Natural killer cell treated with Interleukin-12 subunit alpha and Interleukin-12 subunit beta and Interleukin-15 and Interleukin-18, amount 100 ng/mL, for 72 hours (primary cell): ENCODE data around the gene SPPL3. TPM values are rescaled to one million over a fixed set of nuclear protein-coding genes. Genes with fewer than 3 reads are reported as not detected.
A peak's percentile ranks its signal among the peaks of the same experiment; 100 is the strongest.

Experiments used
- ATAC-seq, 2 donors: fragments of 150-1000 bp; cut with Tn5 transposase in 1 of 2; sonication (Bioruptor Pico), chemical (Tn5 transposase) in 1 of 2; 2 replicates each; pipeline ENCODE4 v1.10.0; 2021
- DNase-seq: peaks from one replicate; pipeline ENCODE4 v3.0.0; 2022; ENCODE audit warnings: low spot score
- H3K27ac Mint-ChIP-seq, 2 donors: 1 replicate in 1 of 2; 2 replicates in 1 of 2; pipeline ENCODE4 v1.8.0; 2022; ENCODE audit warnings: mixed read lengths in 2 of 2, mild to moderate bottlenecking in 1 of 2, moderate library complexity in 1 of 2
- H3K27me3 Mint-ChIP-seq, 2 donors: 1 replicate in 1 of 2; 2 replicates in 1 of 2; pipeline ENCODE4 v1.8.0; 2022; ENCODE audit warnings: mixed read lengths in 2 of 2
- H3K36me3 Mint-ChIP-seq: one replicate; pipeline ENCODE4 v1.8.0; 2022; ENCODE audit warnings: mixed read lengths
- H3K4me1 Mint-ChIP-seq, 2 donors: 1 replicate in 1 of 2; 2 replicates in 1 of 2; pipeline ENCODE4 v1.8.0; 2022; ENCODE audit warnings: low read depth in 2 of 2, mixed read lengths in 2 of 2, mild to moderate bottlenecking in 1 of 2
- H3K4me3 Mint-ChIP-seq: one replicate; pipeline ENCODE4 v1.8.0; 2022; ENCODE audit warnings: mixed read lengths
- H3K9me3 Mint-ChIP-seq: 2 replicates; pipeline ENCODE4 v1.8.0; 2022; ENCODE audit warnings: mixed read lengths
- total RNA-seq, 2 donors: library from RNA; stranded (reverse); gene quantifications; one replicate each; pipeline ENCODE4 v1.2.3, GENCODE V29; 2022

Gene SPPL3
- total RNA-seq, 2 donors from 2014 or later: 21.6 to 31.6 TPM

DNA sequence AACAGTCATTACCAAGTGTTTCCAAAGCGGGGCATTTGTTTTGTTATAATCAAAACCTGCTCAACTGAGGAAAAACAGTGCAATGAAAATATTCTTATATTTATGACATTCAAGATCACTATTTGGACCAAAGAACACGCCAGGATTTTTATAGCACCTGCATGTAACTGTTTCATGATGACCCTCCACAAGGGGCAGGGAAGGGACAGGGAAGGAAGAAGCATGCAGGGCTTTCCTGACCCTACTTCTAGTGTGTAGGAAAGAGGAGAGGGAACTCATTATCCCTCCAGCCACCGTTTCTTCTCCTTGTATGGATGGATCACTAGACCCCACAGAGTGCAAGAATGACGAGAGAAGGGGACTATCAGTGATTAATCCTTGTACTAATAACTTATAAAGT, 49.4 kb downstream of the SPPL3 start:
- Mint-ChIP-seq H3K4me1 (peaks cover 43 to 48% of the 10 kb centered on the region in 2 donors), H3K27ac (no peak overlapping the region), H3K36me3 (peaks cover 11% of the 10 kb centered on the region), H3K9me3 (no peaks in the 10 kb centered on the region), H3K4me3 (no peak overlapping the region), H3K27me3 (no peaks in the 10 kb centered on the region)
- ATAC-seq: no peak
- DNase-seq: no peak

GRCh38 chr12:120853188-120853587, 51.0 kb downstream of the SPPL3 start:
- no peak overlapping the region for H3K4me3 Mint-ChIP-seq

DNA sequence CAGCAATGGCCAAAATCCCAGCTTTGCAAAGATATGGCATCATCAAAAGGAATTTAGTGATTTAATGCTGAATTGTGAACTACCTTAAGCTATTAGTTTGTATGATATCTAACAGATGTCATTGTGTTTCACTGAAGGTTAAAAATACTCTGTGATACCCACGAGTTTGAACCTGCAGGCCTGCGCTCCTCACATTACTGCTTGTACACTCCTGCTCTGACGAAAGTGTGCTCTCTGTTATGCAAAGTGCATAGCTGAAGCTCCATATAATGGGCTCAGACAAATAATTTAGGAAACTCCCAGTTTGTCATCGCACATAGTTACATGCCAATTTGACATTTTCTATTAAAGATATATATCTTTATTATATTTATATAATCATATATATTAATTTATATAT, 52.2 kb downstream of the SPPL3 start:
- Mint-ChIP-seq H3K27ac (no peak overlapping the region), H3K36me3 (no peaks in the 10 kb centered on the region), H3K4me1 (peaks cover 45 to 51% of the 10 kb centered on the region in 2 donors), H3K9me3 (no peaks in the 10 kb centered on the region), H3K27me3 (no peaks in the 10 kb centered on the region), H3K4me3 (no peak overlapping the region)
- ATAC-seq (no peak), DNase-seq (no peak)

More at GRCh38 chr12:120853188-120853587, 51.0 kb downstream of the SPPL3 start:
- H3K27ac Mint-ChIP-seq: no peak overlapping the region
- no peaks in the 10 kb centered on the region for H3K27me3 Mint-ChIP-seq
- peaks cover 6% of the 10 kb centered on the region for H3K36me3 Mint-ChIP-seq
- H3K9me3 Mint-ChIP-seq: no peaks in the 10 kb centered on the region
- ATAC-seq: no peak
- no peak for DNase-seq
- H3K4me1 Mint-ChIP-seq: peaks cover 44 to 51% of the 10 kb centered on the region in 2 donors

DNA sequence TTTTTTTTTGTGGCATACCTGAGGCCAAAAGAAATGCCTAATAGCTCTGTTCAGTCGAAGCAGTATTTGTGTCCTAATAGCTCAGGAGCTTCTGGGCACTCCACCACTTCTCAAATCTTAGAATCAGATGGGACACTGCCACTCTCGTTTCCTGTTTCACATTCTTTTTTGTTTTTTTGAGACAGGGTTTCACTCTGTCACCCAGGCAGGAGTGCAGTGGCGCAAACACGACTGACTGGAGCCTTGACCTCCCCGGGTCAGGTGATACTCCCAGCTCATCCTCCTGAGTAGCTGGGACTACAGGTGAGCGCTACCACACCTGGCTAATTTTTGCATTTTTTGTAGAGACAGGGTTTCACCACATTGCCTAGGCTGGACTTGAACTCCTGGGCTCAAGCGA, 52.7 kb downstream of the SPPL3 start:
- Mint-ChIP-seq H3K4me3 (no peak overlapping the region), H3K9me3 (no peaks in the 10 kb centered on the region), H3K4me1 (peaks cover 43 to 50% of the 10 kb centered on the region in 2 donors), H3K27ac (no peak overlapping the region), H3K27me3 (no peaks in the 10 kb centered on the region), H3K36me3 (no peaks in the 10 kb centered on the region)
- DNase-seq (no peak), ATAC-seq (peak in 1 of 2 donors; percentile 27)

DNA sequence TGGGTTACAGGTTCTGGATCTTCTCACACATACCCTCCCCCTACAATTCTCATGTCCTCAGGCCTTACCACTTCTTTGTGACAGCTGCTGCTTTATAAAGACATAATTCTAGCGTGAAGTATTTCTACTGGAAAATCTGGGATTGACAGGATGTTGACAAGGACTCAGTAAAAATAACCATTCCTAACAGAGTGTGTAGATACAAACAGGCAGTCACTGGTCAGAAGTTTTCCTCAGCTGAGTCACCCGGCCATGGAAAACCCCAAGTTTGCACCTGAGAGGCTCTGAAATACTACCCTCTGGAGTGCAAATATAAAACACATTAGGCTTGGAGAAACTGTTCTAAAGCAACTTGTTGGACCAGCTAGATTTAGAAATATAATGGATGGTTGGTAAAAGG, 54.4 kb downstream of the SPPL3 start:
- DNase-seq (no peak), ATAC-seq (no peak)
- H3K4me3 Mint-ChIP-seq: no peak overlapping the region
- no peaks in the 10 kb centered on the region for H3K9me3 Mint-ChIP-seq
- H3K4me1 Mint-ChIP-seq: peaks cover 39 to 51% of the 10 kb centered on the region in 2 donors
- no peaks in the 10 kb centered on the region for H3K36me3 Mint-ChIP-seq
- H3K27ac Mint-ChIP-seq: no peak overlapping the region
- no peaks in the 10 kb centered on the region for H3K27me3 Mint-ChIP-seq

GRCh38 chr12:120847814-120848213, 56.3 kb downstream of the SPPL3 start:
- Mint-ChIP-seq H3K4me3 (no peak overlapping the region), H3K4me1 (peaks cover 45 to 57% of the 10 kb centered on the region in 2 donors), H3K27ac (peak overlapping the region in 1 of 2 donors; percentile 69), H3K27me3 (no peaks in the 10 kb centered on the region), H3K36me3 (no peaks in the 10 kb centered on the region), H3K9me3 (no peaks in the 10 kb centered on the region)
- DNase-seq (no peak), ATAC-seq (no peak)

GRCh38 chr12:120847392-120847791, 56.8 kb downstream of the SPPL3 start:
- Mint-ChIP-seq H3K4me1 (peaks cover 45 to 57% of the 10 kb centered on the region in 2 donors), H3K27ac (peak overlapping the region in 1 of 2 donors; percentile 69), H3K4me3 (no peak overlapping the region), H3K27me3 (no peaks in the 10 kb centered on the region), H3K36me3 (no peaks in the 10 kb centered on the region), H3K9me3 (no peaks in the 10 kb centered on the region)
- no peak for ATAC-seq
- DNase-seq: no peak

GRCh38 chr12:120846721-120847120, 57.4 kb downstream of the SPPL3 start:
- peak overlapping the region in 1 of 2 donors; percentile 69 for H3K27ac Mint-ChIP-seq
- no peak for ATAC-seq

GRCh38 chr12:120845696-120846095, 58.5 kb downstream of the SPPL3 start:
- Mint-ChIP-seq H3K9me3 (no peaks in the 10 kb centered on the region), H3K36me3 (no peaks in the 10 kb centered on the region), H3K4me3 (no peak overlapping the region), H3K27me3 (no peaks in the 10 kb centered on the region), H3K27ac (no peak overlapping the region), H3K4me1 (peaks cover 40 to 51% of the 10 kb centered on the region in 2 donors)
- no peak for ATAC-seq
- no peak for DNase-seq

More at GRCh38 chr12:120846721-120847120, 57.4 kb downstream of the SPPL3 start:
- no peaks in the 10 kb centered on the region for H3K9me3 Mint-ChIP-seq
- no peaks in the 10 kb centered on the region for H3K36me3 Mint-ChIP-seq
- H3K4me3 Mint-ChIP-seq: no peak overlapping the region
- no peaks in the 10 kb centered on the region for H3K27me3 Mint-ChIP-seq
- peaks cover 47 to 58% of the 10 kb centered on the region in 2 donors for H3K4me1 Mint-ChIP-seq
- DNase-seq: no peak

DNA sequence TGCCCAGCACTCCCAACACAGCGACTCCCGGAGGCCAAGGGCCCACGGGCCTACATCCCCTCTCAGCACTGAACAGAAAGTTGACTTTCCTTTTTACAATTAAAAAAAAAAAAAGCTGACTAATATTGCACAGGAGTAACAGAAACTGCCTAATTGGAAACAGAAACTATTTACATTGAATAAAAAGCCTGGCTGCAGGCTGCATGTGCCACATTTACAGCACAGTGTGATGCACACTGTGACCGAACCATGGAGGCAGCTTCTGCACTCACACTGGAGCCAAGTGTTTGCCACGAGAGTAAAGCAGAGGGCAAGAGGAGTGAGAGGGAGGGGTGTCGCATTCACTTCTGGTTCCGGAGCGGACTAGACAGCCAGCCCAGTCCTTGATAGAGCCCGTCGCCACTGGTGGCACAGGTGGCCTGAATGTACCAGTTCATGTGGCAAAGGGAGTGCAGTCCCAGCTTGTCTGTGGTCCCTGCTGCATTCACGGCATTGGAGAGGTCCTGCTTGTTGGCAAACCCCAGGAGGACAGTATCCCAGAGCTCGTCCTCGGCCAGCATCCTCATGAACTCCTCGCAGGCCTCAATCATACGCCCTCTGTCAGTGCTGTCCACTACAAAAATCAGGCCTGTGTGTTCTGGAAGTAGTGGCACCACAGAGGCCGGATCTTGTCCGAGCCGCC, 59.2 kb downstream of the SPPL3 start:
- H3K27ac Mint-ChIP-seq: peak overlapping the region in 1 of 2 donors; percentile 29
- H3K9me3 Mint-ChIP-seq: no peaks in the 10 kb centered on the region
- ATAC-seq (peak; percentile 27 to 59), DNase-seq (no peak)
- no peak overlapping the region for H3K4me3 Mint-ChIP-seq
- no peaks in the 10 kb centered on the region for H3K27me3 Mint-ChIP-seq
- peaks cover 37 to 48% of the 10 kb centered on the region in 2 donors for H3K4me1 Mint-ChIP-seq
- H3K36me3 Mint-ChIP-seq: no peaks in the 10 kb centered on the region

GRCh38 chr12:120844297-120844696, 59.9 kb downstream of the SPPL3 start:
- ATAC-seq (no peak), DNase-seq (no peak)
- Mint-ChIP-seq H3K9me3 (no peaks in the 10 kb centered on the region), H3K4me3 (no peak overlapping the region), H3K27ac (peak overlapping the region in 1 of 2 donors; percentile 29), H3K4me1 (peaks cover 37 to 45% of the 10 kb centered on the region in 2 donors), H3K27me3 (no peaks in the 10 kb centered on the region), H3K36me3 (no peaks in the 10 kb centered on the region)

- Mint-ChIP-seq H3K4me3 (no peak overlapping the region), H3K36me3 (no peaks in the 10 kb centered on the region), H3K27me3 (no peaks in the 10 kb centered on the region), H3K27ac (no peak overlapping the region), H3K9me3 (no peaks in the 10 kb centered on the region), H3K4me1 (peaks cover 37 to 45% of the 10 kb centered on the region in 2 donors)
- no peak for DNase-seq
- ATAC-seq: no peak
Measured at GRCh38 chr12:120843472-120843871, 60.7 kb downstream of the SPPL3 start.

DNA sequence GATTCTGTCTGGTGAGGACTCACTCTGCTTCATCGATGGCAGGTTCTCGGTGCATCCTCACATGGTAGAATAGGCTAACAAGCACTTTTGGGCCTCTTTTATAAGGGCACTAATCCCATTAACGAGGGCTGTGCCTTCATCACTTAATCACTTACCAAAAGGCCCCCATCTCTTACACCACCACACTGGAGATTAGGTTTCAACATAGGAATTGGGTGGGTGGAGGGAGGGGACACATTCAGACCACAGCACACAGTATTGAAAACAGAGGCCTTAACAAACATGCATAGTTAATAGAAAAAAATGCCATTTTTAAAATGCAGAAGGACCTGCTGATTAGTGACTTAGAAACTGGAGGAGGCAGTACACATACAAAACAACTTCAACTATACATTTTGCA, 61.6 kb downstream of the SPPL3 start:
- Mint-ChIP-seq H3K9me3 (no peaks in the 10 kb centered on the region), H3K4me3 (no peak overlapping the region), H3K36me3 (no peaks in the 10 kb centered on the region), H3K4me1 (peaks cover 30 to 39% of the 10 kb centered on the region in 2 donors), H3K27ac (no peak overlapping the region), H3K27me3 (no peaks in the 10 kb centered on the region)
- no peak for ATAC-seq
- DNase-seq: no peak

DNA sequence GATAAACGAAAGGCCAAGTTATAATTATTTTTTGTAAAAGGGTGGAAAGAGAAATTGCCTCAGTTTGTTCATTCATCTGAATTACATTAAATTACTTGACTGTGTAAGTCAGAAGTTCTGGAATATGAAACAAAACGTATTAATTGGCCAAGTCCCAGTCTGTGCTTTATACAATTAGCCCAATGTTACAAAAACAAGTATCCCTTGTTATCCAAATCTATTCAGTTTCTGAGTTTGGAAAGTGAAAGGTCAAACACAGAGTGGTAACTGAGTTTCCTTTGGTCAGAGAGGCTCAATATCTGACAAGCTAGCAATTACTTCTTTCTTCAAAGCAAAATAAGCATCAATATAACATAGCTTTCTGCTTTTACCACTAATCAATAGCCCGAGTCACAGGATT, 62.6 kb downstream of the SPPL3 start:
- Mint-ChIP-seq H3K27me3 (no peaks in the 10 kb centered on the region), H3K36me3 (no peaks in the 10 kb centered on the region), H3K9me3 (no peaks in the 10 kb centered on the region), H3K4me3 (no peak overlapping the region), H3K27ac (peak overlapping the region in 1 of 2 donors; percentile 57), H3K4me1 (peaks cover 24 to 33% of the 10 kb centered on the region in 2 donors)
- no peak for DNase-seq
- ATAC-seq: no peak

DNA sequence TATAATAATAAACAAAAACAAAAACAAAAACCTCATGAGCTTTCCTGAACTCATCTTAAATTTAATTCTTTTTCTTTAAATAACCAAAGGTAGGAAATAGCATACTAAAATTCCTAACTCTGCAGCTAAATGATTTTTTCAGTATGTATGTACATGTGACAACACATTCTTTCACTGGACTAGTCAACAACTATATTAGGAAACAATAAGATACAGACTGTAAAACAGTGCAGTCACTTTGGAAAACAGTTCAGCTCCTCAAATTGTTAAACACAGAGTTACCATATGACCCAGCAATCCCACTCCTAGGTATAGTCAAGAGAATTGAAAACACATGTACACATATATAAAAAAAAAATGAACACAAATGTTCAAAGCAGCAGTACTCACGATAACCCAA, 64.7 kb downstream of the SPPL3 start:
- ATAC-seq: no peak
- DNase-seq: no peak
- peaks cover 38 to 41% of the 10 kb centered on the region in 2 donors for H3K4me1 Mint-ChIP-seq
- no peak overlapping the region for H3K4me3 Mint-ChIP-seq
- no peaks in the 10 kb centered on the region for H3K27me3 Mint-ChIP-seq
- no peaks in the 10 kb centered on the region for H3K9me3 Mint-ChIP-seq
- no peaks in the 10 kb centered on the region for H3K36me3 Mint-ChIP-seq
- H3K27ac Mint-ChIP-seq: no peak overlapping the region
